ENCODE measurements around the gene CARHSP1. TPM values are rescaled to one million over a fixed set of nuclear protein-coding genes. Genes with fewer than 3 reads are reported as not detected.
"Not testable (repeated sequence)": the region's sequence is repeated elsewhere in the genome, so short reads cannot be mapped to it uniquely, and the experiment has no call there.

CARHSP1 gene
- total RNA-seq, 1 donor from 2014 or later = 70.2 TPM

DNA sequence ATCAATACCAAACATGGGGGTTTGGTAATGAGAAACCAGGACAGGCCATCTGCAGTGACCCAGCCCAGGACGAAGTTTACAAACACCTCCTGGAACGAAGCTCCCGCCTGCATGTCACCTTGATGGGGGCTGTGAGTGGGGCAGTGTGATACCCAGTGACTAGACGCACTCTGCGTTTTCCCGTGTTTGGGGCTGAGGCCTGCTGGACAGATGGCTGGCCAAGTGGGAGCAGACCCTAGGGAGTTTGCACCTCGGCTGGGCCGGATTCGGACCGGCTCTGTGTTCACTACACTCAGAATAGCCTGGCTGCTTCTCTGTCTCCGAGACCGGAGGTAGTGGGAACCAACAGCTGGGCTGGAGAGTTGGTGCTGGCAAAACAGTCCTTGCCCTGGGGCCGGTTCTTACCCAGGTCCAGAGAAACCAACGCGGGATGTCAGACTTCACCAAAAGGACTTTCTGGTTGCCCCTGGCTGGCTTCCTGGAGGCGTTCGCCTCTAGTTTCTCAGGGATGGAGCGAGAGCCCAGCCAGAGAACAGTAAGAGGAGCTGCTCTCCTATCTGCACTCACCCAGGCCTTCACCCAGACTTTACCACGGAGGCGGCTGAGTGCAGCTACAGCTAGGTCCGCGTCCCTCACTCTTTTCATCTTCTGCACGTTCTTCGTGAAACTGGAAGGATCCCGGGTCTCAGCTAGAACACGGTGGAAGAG, 20.4 kb downstream of the CARHSP1 start:
- H3K36me3 Mint-ChIP-seq (ENCODE audit: unreplicated experiment) = peaks cover 14% of the 10 kb centered on the region
- no peaks in the 10 kb centered on the region for H3K9me3 Mint-ChIP-seq (ENCODE audit: unreplicated experiment)
- H3K4me1 Mint-ChIP-seq (ENCODE audit: unreplicated experiment) = peaks cover 14% of the 10 kb centered on the region
- DNase-seq (ENCODE audit: extremely low spot score, unreplicated experiment) = no peak
- no peak overlapping the region for H3K4me3 Mint-ChIP-seq (ENCODE audit: unreplicated experiment)
- H3K27me3 Mint-ChIP-seq (ENCODE audit: unreplicated experiment) = no peaks in the 10 kb centered on the region
- TF ChIP-seq, protein P1, sequence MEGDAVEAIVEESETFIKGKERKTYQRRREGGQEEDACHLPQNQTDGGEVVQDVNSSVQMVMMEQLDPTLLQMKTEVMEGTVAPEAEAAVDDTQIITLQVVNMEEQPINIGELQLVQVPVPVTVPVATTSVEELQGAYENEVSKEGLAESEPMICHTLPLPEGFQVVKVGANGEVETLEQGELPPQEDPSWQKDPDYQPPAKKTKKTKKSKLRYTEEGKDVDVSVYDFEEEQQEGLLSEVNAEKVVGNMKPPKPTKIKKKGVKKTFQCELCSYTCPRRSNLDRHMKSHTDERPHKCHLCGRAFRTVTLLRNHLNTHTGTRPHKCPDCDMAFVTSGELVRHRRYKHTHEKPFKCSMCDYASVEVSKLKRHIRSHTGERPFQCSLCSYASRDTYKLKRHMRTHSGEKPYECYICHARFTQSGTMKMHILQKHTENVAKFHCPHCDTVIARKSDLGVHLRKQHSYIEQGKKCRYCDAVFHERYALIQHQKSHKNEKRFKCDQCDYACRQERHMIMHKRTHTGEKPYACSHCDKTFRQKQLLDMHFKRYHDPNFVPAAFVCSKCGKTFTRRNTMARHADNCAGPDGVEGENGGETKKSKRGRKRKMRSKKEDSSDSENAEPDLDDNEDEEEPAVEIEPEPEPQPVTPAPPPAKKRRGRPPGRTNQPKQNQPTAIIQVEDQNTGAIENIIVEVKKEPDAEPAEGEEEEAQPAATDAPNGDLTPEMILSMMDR (IDR thresholded peaks at IDR 0.05) = no peak
- H3K27ac Mint-ChIP-seq (ENCODE audit: unreplicated experiment) = no peak overlapping the region

DNA sequence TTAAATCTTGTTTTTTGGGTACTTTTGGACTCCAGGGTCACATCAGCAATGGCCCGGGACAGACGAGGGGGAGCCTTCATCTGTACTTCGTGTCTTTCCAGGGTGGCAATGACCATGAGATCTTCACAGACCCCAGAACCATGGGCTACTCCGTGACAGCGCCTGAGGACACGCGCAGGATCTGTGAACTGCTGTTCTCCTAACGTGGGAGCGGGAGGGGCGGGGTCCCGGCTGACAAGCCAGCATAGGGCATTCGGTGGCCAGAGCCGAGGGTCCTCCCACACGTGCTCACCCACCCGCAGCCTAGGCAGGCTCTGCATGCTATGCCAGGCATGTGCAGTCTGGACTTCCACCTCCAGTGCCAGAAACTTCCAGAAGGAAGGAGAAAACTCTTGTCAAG, 21.2 kb downstream of the CARHSP1 start:
- Mint-ChIP-seq H3K4me3 (ENCODE audit: unreplicated experiment) (no peak overlapping the region), H3K36me3 (ENCODE audit: unreplicated experiment) (peaks cover 12% of the 10 kb centered on the region), H3K9me3 (ENCODE audit: unreplicated experiment) (no peaks in the 10 kb centered on the region)

DNA sequence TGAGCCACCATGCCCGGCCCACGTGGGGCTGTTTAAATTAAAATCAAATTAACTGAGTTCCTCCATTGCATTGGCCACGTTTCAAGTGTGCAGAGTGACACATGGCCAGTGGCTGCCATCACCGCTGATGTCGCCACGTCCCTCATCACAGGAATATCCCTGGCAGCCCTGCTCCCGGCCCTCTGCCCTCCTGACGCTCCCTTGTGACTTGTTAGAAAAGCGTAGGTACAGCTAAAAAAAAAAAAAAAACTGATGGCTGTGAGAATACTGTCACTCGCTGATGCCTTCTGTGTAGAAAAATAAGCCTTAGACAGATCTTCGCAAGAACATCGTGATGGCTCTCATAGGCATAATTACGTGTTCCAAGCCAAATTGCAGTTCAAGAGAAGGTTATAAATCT, 21.7 kb downstream of the CARHSP1 start:
- no peak overlapping the region for H3K4me3 Mint-ChIP-seq (ENCODE audit: unreplicated experiment)
- no peaks in the 10 kb centered on the region for H3K9me3 Mint-ChIP-seq (ENCODE audit: unreplicated experiment)
- TF ChIP-seq, protein P1 (IDR thresholded peaks at IDR 0.05) = no peak
- no peaks in the 10 kb centered on the region for H3K27me3 Mint-ChIP-seq (ENCODE audit: unreplicated experiment)
- H3K4me1 Mint-ChIP-seq (ENCODE audit: unreplicated experiment) = peaks cover 14% of the 10 kb centered on the region
- peaks cover 12% of the 10 kb centered on the region for H3K36me3 Mint-ChIP-seq (ENCODE audit: unreplicated experiment)
- no peak overlapping the region for H3K27ac Mint-ChIP-seq (ENCODE audit: unreplicated experiment)
- DNase-seq (ENCODE audit: extremely low spot score, unreplicated experiment) = no peak

More for the DNA sequence above, 21.2 kb downstream of the CARHSP1 start:
- TF ChIP-seq, protein P1 (IDR thresholded peaks at IDR 0.05) = no peak
- Mint-ChIP-seq H3K27me3 (ENCODE audit: unreplicated experiment) (no peaks in the 10 kb centered on the region), H3K27ac (ENCODE audit: unreplicated experiment) (no peak overlapping the region), H3K4me1 (ENCODE audit: unreplicated experiment) (peaks cover 14% of the 10 kb centered on the region)
- peak; percentile 81 for DNase-seq (ENCODE audit: extremely low spot score, unreplicated experiment)

DNA sequence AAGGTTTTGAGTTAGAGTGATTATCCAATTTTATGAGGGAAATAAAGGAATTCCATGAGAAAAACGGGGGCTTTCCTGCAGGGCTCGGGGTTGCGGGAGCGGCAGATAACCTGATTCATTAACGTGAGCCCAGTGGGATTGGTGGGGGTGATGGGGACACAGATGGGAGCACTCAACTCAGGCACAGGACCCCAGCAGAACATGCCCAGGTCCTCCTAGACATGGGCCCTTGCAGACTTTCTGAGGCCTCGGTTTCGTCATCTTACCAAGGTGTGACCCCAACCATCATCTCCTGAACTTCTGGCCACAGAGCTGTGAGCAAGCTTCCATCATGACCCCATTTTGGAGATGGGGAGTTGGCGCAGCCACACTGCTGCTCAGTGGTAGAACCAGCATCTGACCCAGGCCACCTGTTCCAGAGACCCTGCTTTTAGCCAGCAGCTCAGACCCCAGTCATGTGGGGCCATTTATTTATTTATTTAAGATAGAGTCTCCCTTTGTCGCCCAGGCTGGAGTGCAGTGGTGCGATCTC, 22.3 kb downstream of the CARHSP1 start:
- TF ChIP-seq, protein P1 (IDR thresholded peaks at IDR 0.05) = no peak
- no peak overlapping the region for H3K4me3 Mint-ChIP-seq (ENCODE audit: unreplicated experiment)
- no peak overlapping the region for H3K27ac Mint-ChIP-seq (ENCODE audit: unreplicated experiment)
- no peaks in the 10 kb centered on the region for H3K9me3 Mint-ChIP-seq (ENCODE audit: unreplicated experiment)
- H3K4me1 Mint-ChIP-seq (ENCODE audit: unreplicated experiment) = peaks cover 13% of the 10 kb centered on the region
- H3K27me3 Mint-ChIP-seq (ENCODE audit: unreplicated experiment) = no peaks in the 10 kb centered on the region
- no peak for DNase-seq (ENCODE audit: extremely low spot score, unreplicated experiment)
- H3K36me3 Mint-ChIP-seq (ENCODE audit: unreplicated experiment) = peaks cover 8% of the 10 kb centered on the region

DNA sequence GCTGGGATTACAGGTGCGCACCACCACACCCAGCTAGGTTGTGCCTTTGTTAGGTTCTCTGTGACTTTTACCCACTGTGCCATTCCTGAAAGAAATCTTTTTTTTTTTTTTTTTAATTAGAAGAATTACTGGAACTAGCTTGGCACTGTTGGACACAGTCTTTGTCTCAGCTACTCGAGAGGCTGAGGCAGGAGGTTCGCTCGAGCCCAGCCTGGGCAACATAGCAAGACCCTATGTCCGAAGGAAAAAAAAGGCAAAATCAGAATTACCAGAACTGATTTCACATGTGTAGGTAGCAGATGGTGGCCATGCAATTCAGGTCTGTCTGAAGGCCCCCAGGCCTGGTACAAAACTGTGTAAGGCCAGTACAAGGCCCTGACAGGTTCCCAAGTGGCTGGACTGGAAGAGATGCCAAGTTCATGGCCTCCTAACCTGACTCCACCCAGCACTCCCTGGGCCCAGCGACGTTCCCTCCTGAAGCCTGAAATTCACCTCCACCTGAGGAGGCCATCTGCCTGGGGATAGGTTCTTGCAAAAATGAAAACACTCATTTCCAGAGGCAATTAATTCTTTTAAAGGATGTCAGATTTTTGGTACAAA, 23.0 kb downstream of the CARHSP1 start:
- no peak for DNase-seq (ENCODE audit: extremely low spot score, unreplicated experiment)
- Mint-ChIP-seq H3K9me3 (ENCODE audit: unreplicated experiment) (no peaks in the 10 kb centered on the region), H3K27me3 (ENCODE audit: unreplicated experiment) (no peaks in the 10 kb centered on the region), H3K27ac (ENCODE audit: unreplicated experiment) (no peak overlapping the region), H3K36me3 (ENCODE audit: unreplicated experiment) (peaks cover 6% of the 10 kb centered on the region), H3K4me3 (ENCODE audit: unreplicated experiment) (no peak overlapping the region), H3K4me1 (ENCODE audit: unreplicated experiment) (peaks cover 11% of the 10 kb centered on the region)
- TF ChIP-seq, protein P1 (IDR thresholded peaks at IDR 0.05) = no peak

DNA sequence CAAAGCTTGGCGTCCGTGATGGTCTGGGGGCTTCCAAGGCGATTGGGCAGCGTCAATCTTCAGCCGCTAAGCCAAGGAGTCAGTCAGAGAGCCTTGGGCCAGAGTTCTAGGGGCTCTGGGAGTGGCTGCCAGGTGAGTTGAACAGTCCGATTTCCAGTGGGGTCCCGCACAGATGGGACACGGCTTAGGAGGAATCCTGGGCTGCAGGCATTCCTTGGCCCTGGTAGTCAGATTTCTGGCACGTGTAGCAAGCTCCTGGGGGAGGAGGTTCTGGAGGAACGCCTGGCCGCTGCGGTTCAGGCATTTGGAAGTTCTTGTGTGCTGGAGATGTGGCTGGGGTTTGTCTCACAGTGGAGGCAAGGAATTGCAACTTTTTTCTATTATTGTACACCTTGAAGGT, 25.5 kb downstream of the CARHSP1 start:
- not testable (repeated sequence) for H3K27me3 Mint-ChIP-seq (ENCODE audit: unreplicated experiment); H3K4me3 Mint-ChIP-seq (ENCODE audit: unreplicated experiment); DNase-seq (ENCODE audit: extremely low spot score, unreplicated experiment); H3K4me1 Mint-ChIP-seq (ENCODE audit: unreplicated experiment); H3K9me3 Mint-ChIP-seq (ENCODE audit: unreplicated experiment); H3K36me3 Mint-ChIP-seq (ENCODE audit: unreplicated experiment); H3K27ac Mint-ChIP-seq (ENCODE audit: unreplicated experiment)

DNA sequence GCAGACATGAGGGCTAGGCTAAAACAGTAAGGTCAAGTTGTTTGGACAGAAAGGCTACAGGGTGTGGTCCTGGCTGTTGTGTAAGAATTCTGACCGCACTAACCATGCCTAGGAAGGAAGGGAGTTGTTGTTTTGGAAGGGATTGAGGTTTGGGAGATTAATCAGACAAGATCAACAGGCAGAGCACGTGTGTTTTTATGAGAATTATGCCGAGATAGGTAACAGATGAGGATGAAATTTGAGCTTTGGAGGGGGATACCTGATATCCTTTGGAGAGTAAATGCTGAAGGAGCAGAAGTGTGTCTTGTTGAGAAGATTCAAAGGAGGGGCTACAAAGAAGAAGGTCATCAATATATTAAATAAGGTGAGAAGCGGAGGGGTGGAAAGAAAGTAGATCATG, 26.8 kb downstream of the CARHSP1 start:
- not testable (repeated sequence) for H3K9me3 Mint-ChIP-seq (ENCODE audit: unreplicated experiment); H3K36me3 Mint-ChIP-seq (ENCODE audit: unreplicated experiment); H3K27ac Mint-ChIP-seq (ENCODE audit: unreplicated experiment); DNase-seq (ENCODE audit: extremely low spot score, unreplicated experiment); H3K27me3 Mint-ChIP-seq (ENCODE audit: unreplicated experiment); H3K4me1 Mint-ChIP-seq (ENCODE audit: unreplicated experiment); H3K4me3 Mint-ChIP-seq (ENCODE audit: unreplicated experiment)

Measured in osteocyte (in vitro differentiated cells).